Fibroblast of villous mesenchyme (primary cell): Measurements from ENCODE around the gene AARS2. TPM values are rescaled to one million over a fixed set of nuclear protein-coding genes. Genes with fewer than 3 reads are reported as not detected.
"Not testable (repeated sequence)": the region's sequence is repeated elsewhere in the genome, so short reads cannot be mapped to it uniquely, and the experiment has no call there.

Experiments
- DNase-seq: peaks from one replicate; pipeline ENCODE4 v3.0.0-alpha.2; 2010; ENCODE audit warnings: low read depth
- H3K4me3 ChIP-seq: 2 replicates; pipeline ENCODE4 v1.5.1; 2011; ENCODE audit warnings: low read depth, mild to moderate bottlenecking, low read length
- total RNA-seq: library from RNA; depleted of rRNA; stranded (reverse); fragments of >200 nt; gene quantifications from 2 replicates; pipeline ENCODE4 v1.2.3, GENCODE V29; 2012
- TF ChIP-seq, protein P1 (sequence below): IDR thresholded peaks from 2 replicates; pipeline ENCODE4 v1.5.1; 2012; ENCODE audit warnings: low read depth, mild to moderate bottlenecking, low read length; ENCODE audit not compliant: insufficient read depth

The AARS2 gene
- total RNA-seq, 1 donor = 16.0 TPM

DNA sequence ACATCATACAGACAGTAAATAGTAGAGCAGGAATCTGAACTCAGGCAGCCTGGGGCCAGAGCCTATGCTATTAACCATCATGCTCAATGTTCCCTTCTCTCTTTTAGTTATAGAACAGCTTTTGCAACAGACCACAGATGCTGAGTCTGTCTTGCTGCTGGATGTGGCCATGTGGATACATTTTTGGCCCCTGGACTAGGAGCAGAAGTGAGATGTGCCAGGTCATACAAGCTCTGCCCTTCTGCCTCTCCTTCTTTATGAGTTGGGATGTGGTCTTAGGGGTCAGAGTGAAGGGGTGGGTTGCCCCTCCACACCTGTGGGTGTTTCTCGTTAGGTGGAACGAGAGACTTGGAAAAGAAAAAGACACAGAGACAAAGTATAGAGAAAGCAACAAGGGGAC is 14.6 kb upstream of the AARS2 start:
- no peak overlapping the region for H3K4me3 ChIP-seq
- TF ChIP-seq, protein P1, sequence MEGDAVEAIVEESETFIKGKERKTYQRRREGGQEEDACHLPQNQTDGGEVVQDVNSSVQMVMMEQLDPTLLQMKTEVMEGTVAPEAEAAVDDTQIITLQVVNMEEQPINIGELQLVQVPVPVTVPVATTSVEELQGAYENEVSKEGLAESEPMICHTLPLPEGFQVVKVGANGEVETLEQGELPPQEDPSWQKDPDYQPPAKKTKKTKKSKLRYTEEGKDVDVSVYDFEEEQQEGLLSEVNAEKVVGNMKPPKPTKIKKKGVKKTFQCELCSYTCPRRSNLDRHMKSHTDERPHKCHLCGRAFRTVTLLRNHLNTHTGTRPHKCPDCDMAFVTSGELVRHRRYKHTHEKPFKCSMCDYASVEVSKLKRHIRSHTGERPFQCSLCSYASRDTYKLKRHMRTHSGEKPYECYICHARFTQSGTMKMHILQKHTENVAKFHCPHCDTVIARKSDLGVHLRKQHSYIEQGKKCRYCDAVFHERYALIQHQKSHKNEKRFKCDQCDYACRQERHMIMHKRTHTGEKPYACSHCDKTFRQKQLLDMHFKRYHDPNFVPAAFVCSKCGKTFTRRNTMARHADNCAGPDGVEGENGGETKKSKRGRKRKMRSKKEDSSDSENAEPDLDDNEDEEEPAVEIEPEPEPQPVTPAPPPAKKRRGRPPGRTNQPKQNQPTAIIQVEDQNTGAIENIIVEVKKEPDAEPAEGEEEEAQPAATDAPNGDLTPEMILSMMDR = no peak
- DNase-seq = no peak

DNA sequence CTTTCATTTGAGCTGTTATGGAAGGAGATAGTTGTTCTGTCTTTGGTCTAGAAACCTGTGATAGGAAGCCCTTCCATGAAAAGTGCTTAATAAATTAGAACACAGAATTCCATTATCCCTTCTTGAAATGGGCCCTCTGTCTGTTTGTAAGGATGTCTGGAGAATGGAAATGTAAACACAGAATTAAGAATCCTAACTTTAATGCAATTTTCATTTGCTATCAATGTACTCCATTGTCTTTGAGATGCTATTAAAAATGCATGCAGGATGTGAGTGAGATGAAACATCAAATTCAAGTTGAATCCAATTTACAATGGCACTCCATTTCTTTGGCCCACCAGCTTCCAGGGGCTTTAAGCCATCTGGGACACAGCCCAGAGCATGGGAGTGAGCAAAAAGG is 13.9 kb upstream of the AARS2 start:
- DNase-seq = no peak
- TF ChIP-seq, protein P1 = no peak
- H3K4me3 ChIP-seq = no peak overlapping the region

DNA sequence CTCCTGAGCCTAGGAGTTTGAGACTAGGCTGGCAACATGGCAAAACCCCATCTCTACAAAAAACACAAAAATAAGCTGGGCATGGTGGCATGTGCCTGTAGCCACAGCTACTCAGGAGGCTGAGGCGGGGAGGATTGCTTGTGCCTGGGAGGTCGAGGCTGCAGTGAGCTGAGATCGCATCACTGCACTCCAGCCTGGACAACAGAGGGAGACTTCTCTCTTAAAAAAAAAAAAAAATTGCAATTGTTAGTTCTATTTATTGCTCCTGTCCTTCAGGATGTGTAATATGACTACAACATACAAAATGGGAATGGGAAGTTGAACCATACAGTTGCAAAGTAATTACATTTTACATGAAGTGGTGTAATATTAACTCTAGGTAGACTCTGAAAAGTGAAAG is 8.1 kb upstream of the AARS2 start:
- TF ChIP-seq, protein P1 = no peak
- no peak overlapping the region for H3K4me3 ChIP-seq
- DNase-seq = no peak

DNA sequence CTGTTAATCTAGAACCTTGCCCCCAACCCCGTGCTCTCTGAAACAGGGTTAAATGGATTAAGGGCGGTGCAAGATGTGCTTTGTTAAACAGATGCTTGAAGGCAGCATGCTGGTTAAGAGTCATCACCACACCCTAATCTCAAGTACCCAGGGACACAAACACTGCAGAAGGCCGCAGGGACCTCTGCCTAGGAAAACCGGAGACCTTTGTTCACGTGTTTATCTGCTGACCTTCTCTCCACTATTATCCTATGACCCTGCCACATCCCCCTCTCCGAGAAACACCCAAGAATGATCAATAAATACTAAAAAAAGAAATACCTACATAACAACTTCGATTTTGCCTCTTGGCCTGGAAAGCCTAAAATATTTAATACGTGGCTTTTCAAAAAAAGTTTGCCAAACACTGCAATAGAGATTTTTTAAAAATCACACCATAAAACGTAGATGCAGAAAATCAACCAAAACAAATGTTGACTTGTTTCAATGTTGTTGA is 4.0 kb upstream of the AARS2 start:
- H3K4me3 ChIP-seq, DNase-seq: not testable (repeated sequence)

DNA sequence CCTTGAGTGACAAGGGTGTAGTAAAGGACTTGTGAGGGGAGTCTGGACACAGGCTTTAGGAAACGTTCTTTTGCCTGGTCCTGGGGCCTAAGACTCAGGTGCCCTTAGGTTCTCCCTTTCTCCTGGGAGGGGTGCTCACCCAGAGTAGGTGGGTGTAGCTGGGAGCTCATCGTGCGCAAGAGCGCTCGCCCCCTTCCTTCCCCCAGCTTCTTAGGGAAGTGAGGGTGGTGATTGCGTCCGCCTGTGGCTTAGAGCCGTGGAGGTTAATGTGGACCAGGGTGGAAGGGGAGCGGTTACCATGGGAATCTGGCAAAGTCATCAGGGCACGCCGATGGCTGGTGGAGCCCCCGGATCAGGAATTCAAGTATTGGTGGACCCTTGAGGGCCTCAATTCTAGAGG is 3.3 kb upstream of the AARS2 start:
- TF ChIP-seq, protein P1 = no peak
- no peak overlapping the region for H3K4me3 ChIP-seq
- no peak for DNase-seq

DNA sequence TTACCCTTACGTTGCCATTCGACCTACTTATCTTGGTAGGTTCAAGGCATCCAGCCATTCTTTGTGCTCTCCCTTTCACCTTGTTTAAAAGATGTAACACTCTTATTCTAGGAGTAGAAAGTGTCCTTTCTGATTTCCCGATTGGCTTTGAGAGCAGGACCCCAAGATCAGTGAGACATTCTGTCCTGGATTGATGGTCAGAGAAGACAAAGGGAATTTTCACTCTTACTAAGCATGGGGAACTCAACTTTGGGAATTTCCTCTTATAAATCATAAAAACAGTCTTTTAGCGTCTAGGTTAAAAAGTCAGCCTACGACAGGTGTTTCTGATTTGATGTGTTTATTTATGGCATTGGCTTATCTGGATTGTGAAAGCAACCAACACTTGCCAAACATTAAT is 2.8 kb upstream of the AARS2 start:
- TF ChIP-seq, protein P1 = no peak
- no peak for DNase-seq
- H3K4me3 ChIP-seq = no peak overlapping the region

DNA sequence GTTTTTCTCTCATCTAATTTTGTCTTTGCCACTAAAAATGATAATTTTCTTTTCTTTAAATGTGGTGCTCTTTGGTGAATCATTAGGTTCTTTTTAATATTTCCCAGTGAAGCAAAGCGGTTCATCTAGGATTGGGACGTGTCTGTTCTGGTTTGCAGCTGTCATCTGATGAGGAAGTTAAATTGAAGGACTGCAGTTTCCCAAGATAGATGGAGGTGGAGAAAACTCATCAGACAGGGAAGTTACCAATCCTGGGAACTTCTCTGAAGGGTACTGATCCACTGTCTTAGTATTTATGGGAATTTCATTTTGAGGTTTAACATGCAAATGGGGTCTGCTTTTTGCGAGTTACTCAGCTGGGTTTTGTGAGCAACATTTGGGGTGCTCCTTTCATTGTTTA is 2.4 kb upstream of the AARS2 start:
- no peak for DNase-seq
- H3K4me3 ChIP-seq = no peak overlapping the region
- TF ChIP-seq, protein P1 = no peak

DNA sequence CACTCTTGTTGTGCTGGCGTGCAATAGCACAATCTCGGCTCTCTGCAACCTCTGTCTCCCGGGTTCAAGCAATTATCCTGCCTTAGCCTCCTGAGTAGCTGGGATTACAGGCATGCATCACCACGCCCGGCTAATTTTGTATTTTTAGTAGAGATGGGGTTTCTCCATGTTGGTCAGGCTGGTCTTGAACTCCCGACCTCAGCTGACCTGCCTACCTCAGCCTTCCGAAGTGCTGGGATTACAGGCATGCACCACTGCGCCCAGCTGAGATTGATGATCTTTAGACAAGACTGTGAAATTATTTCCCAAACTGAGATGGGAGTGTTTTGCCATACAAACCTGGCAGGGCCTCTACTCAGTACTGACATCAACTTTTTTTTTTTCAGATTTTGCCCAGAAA is 1.5 kb upstream of the AARS2 start:
- DNase-seq, H3K4me3 ChIP-seq: not testable (repeated sequence)
